Measurements from ENCODE around the gene NEFH.
"Not testable (repeated sequence)": the region's sequence is repeated elsewhere in the genome, so short reads cannot be mapped to it uniquely, and the experiment has no call there.

Gene NEFH

DNA sequence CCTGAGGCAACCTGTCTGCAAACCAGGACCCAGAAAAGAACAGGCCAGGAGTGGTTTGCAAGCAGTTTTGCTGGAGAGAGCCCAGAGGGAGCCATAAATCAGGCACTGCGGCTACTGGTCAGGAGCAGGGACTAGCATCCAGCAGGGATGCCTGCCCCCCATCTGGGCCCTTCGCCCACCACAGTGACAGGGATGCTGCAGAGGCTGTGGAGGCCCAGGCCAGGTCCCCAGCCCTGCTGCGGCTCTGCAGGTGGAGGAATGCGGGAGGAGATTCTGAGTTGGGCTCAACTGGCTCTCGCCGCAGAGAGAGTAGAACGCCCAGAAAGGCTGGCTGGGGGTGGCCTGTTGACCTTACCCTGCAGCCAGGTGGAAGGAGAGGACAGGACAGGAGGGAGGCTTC lies 16.4 kb upstream of the NEFH start:
- no peak for DNase-seq

DNA sequence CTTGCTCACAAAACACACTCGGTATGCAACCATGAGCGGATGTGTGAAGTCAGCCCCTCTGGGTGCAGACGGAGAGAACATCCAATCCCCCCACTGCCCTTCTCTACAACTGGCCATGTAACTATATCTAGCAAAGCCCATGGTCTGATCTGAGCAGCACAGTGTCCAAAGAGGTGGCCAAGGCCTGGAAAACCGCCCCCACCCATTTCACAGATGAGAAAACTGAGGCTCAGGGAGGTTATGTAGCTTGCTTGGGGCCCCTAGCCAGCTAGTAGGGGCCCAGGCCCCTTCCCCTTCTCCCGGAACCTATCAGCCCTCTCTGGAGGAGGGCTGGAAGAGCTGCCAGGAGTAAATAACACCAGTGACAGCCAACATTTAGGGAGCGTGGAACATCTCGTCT lies 15.4 kb upstream of the NEFH start:
- no peak for DNase-seq

DNA sequence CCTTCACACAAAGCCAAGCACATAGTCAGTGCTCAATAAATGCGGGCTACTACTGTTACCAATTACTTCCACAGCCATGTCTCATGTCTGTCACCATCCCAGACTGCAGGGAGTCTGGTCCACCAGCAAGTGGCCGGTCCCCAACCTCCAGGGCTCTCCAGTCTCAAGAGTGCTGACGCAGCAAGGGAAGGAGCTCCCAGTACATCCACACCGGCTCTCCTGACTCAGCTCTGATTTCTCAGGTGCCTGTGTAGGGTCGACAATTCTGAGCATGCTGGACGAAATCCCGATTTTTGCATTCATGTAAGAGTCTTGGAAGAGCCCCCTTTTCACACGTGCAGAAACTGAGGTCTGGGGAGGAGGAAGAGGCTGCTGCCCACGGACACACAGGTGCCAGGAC lies 10.3 kb upstream of the NEFH start:
- DNase-seq = no peak

DNA sequence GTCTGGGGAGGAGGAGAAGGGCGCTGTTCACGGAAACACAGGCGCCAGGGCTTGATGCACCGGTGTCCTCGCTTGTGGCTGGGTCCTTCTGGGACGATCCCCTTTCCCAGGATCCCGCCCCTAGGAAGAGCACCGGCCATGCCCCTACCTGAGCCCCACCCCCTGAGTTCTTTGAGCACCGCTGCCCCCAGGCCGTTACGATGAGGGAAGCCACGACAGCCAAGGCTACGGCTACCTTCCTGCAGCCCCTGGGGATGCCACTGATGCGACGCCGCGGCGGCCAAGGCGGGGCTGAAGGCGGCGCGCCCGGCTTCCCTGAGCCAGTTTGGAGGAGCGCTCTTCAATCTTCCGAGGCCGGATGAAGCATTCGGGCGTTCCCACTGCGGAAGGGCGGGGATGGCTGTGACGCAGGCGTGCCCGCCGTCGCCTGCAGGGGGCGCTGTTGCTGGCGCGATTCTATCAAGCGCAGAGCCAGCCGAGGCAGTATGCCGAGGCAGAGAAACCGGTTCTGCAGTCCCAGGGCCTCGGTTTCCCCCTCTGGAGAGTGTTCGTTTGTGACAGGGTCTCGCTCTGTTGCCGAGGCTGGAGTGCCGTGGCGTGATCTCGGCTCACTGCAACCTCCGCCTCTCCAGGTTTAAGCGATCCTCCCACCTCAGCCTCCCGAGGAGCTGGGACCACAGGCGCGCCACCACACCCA lies 9.7 kb upstream of the NEFH start:
- peak; percentile 56 to 63 for DNase-seq

DNA sequence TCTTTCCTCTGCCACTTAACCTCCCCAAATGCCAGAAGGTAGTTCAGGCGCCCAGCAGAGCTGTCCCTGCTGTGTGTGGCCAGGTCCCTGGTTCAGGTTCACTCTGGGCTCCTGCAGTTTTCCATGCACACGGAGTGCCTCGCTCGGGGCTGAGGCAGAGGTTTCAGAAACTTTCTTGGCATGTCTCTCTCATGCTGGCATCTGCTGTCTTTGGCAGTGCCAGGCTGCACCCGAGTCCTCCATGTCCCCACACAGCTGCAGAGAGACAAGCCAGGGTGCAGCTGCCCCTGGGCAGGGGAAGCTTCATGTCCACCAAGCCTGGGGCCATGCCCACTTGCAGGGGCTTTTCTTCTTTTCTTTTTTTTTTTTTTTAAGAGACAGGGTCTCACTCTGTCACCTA lies 7.0 kb upstream of the NEFH start:
- no peak for DNase-seq

DNA sequence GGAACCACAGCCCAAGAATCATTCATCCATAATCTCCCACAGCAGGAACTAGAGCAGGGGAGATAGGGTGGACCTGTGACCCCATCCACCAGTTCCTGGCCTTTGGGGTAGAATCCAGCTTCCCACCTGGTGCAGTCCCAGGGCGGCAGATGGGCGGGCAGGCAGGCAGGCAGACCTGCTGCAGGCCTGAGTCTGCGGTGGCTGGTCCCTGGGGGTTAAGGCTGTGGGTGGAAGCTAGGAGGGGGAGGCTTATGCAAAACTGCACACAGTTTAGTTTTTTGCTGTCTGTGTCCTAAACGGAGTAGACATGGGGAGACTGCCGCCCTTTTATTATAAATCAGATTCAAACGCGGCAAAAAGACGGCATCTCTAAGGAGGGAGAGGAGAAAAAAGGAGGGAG lies 4.5 kb upstream of the NEFH start:
- no peak for DNase-seq

DNA sequence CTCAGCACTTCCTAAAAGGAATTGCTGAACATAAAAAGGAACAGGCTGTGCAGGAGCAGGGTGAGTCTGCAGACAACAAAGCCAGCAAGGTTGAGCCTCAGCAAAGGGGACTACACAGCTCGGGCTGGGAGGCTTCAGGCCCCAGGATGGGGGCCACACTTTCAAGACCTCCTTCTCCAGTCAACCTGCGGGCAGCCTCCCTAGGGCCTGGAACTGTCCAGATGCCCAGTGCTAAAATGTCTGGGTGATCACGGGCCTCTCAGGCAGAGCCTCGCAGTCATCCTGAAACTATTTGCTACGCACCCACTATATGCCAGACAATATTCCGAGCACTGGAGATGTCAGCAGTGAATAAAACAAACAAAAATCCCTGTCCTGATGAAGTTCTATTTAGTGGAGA lies 3.9 kb upstream of the NEFH start:
- DNase-seq = no peak

DNA sequence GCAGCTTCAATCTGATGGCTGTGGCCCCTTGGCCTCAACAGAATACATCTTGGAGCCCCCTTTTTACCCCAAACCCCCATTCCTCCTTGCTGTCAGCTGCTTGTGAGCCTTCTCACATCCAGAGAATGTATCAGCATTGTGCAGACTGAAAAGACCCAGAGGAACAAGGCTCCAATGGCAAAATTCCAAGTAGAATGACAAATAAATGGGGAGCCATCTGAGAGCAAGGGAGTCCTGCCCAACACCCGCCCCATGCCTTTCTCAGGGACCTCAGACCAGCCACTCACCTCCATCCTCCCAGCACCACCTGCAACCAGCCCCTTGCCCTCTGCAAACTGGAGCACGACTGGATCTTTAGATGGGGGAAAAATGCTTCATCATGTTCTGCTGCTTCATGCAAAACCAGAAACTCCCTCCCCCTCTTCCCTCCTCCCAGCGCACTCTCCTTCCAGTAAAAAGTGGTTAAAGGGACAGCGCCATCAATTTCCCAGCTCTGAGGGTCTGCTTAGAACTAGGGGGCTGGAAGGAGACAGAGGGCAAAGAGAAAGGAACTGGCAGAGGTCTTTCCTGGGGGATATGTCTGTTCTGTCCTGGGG lies 2.2 kb upstream of the NEFH start:
- no peak for DNase-seq

DNA sequence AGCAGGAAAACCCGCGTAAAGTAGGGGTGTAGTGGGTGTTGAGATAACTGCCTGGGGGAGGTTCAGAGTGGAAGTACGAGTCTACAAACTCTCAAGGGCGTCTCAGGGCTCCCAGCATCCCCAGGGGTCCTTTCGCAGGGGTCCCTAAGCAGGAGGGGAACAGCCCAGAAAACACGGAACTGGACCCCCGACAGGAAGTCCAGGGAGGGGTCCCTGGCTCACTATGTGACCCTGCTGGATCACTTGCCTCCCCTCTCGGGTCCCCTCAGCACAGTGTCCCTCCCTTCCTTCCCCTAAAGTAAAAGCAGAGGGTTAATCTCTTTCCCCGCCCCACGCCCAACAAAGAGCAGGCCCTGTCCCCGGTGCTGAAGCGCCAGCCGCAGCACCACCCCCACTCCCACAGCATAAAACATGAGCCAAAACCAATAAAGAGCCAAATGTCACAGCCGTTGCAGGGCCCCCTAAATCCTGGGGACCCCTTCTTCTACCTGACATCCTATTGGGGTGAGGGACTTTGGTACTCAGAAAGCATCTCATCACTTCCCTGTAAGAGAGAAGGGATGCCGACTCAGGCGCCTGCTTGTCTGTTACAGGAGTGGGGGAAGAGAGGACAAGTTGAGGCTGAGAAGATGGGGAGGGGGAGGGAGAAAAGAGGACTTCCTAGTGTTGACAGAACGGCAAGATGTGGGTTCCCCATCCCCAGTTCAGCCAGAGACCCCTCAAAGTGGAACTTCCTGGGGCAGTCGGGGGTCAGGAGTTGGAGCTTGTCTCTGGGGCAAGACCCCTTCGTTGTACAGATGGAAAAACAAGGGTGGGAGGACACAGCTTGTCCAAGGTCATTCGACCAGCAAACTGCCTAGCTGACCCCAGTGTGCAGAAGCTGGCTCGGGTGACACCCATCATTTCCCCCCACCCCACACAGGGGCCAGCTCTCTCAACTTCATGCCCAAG lies 1.4 kb upstream of the NEFH start:
- DNase-seq = no peak

DNA sequence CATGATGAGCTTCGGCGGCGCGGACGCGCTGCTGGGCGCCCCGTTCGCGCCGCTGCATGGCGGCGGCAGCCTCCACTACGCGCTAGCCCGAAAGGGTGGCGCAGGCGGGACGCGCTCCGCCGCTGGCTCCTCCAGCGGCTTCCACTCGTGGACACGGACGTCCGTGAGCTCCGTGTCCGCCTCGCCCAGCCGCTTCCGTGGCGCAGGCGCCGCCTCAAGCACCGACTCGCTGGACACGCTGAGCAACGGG lies 169 bp downstream of the NEFH start:
- DNase-seq = no peak

DNA sequence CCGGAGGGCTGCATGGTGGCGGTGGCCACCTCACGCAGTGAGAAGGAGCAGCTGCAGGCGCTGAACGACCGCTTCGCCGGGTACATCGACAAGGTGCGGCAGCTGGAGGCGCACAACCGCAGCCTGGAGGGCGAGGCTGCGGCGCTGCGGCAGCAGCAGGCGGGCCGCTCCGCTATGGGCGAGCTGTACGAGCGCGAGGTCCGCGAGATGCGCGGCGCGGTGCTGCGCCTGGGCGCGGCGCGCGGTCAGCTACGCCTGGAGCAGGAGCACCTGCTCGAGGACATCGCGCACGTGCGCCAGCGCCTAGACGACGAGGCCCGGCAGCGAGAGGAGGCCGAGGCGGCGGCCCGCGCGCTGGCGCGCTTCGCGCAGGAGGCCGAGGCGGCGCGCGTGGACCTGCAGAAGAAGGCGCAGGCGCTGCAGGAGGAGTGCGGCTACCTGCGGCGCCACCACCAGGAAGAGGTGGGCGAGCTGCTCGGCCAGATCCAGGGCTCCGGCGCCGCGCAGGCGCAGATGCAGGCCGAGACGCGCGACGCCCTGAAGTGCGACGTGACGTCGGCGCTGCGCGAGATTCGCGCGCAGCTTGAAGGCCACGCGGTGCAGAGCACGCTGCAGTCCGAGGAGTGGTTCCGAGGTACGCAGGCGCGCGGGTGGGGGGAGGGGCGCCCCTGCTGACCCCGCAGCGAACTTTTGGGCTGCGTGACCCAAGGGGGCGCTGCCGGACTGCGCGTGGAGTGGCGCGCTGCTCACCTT lies 670 bp downstream of the NEFH start:
- no peak for DNase-seq

DNA sequence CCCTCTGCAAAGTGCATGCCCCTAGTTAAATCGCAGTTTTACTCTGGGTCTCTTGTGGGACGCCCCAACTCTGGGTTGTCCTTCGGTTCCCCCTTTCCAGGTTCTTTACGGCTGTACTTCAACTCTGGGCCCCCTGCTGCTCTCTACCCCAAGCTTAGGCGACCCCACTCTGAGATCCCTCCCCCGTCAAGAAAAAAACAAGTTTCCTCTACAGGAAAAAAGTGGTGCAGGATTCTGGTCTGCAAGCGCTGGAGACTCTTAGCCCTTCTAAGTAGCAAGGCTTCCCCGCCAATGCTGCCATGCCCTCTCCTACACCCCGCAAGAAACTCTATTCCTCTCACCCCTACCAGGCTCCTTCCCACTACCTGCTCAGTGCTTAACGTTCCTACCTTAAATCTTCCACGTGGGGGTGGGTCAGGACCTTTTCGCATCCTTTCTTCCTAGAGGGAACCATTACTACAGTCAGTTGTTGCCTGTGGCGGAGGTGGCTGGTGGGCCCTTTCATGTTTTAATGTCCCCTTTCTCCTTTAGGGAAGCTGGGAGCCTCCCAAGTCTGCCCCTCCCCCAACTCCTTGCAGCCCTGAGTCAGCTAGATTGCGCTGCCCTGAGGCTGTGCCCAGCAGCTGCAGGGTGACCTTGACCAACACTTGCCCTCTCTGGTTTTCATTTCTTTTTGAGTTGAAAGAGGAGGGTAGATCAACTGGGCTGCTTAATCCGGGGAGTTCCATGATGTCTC lies 1.4 kb downstream of the NEFH start:
- no peak for DNase-seq

DNA sequence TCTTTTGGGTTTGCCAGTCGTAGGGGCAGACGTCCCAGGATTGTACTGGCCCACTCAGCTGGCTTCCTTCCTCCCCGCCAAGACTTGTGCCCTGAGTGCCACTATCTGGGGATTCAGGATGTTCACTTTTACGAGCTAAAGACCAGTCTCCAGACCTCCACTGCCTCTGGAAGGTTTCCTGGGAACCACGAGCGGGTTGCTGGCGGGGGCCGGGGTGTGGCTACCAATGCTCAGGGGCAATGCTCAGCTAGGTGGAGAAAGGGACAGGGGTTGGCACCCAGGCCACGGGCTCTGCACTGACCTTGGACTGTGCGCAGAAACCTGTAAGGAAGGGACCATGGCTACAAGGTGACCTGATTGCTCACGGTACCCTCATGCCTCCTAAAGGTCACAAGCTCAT lies 2.2 kb downstream of the NEFH start:
- no peak for DNase-seq

DNA sequence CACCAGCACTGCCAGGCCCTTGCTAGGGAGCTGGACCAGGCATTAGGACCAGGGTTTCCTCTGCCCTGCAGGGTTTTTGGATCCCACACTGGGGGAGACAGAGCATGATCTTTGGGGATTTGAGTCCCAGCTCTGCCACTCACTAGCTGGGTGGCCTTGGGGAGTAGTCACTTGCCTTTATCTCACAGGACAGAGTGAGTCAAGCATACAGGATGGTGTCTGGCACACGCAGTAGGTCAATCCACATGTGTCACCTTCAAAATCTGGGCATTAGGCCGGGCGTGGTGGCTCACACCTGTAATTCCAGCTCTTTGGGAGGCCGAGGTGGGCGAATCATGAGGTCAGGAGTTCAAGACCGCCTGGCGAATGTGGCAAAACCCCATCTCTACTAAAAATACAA lies 2.7 kb downstream of the NEFH start:
- no peak for DNase-seq

DNA sequence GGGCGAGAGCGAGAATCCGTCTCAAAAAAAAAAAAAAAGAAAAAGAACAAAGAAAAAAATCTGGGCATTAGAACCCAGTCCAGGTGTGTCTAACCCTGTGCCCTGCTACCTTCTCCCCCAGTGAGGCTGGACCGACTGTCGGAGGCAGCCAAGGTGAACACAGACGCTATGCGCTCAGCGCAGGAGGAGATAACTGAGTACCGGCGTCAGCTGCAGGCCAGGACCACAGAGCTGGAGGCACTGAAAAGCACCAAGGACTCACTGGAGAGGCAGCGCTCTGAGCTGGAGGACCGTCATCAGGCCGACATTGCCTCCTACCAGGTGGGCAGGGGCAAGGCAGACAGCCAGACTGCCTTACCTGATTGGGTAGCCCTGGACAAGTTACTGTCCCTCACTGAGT lies 3.2 kb downstream of the NEFH start:
- no peak for DNase-seq

DNA sequence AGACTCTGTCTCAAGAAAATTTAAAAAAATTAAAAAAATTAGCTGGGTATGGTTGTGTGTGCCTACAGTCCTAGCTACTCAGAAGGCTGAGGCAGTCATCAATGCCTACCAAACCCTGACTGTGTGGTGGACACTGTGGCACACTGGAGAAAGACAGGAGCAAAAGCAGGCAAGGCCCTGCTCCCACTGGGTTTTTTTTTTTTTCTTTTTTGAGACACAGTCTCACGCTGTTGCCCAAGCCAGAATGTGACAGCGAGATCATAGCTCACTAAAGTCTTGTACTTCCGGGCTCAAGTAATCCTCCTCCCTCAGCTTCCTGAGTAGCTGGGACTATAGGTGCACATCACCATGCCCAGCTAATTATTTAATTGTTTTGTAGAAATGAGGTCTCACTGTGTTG lies 4.6 kb downstream of the NEFH start:
- no peak for DNase-seq

DNA sequence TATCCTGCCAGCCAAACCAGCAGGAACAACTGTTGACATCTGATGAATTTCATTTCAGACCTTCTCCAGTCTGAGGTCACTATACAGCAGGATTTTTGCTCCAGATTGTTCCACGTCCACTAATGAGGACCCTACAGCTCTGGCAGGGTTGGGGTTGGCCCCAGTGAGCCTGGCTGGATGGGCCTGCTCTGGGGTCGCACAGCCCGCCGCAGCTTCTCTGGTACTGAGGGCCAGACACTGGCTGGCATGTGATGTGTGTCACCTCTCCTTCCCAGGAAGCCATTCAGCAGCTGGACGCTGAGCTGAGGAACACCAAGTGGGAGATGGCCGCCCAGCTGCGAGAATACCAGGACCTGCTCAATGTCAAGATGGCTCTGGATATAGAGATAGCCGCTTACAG lies 5.4 kb downstream of the NEFH start:
- no peak for DNase-seq

DNA sequence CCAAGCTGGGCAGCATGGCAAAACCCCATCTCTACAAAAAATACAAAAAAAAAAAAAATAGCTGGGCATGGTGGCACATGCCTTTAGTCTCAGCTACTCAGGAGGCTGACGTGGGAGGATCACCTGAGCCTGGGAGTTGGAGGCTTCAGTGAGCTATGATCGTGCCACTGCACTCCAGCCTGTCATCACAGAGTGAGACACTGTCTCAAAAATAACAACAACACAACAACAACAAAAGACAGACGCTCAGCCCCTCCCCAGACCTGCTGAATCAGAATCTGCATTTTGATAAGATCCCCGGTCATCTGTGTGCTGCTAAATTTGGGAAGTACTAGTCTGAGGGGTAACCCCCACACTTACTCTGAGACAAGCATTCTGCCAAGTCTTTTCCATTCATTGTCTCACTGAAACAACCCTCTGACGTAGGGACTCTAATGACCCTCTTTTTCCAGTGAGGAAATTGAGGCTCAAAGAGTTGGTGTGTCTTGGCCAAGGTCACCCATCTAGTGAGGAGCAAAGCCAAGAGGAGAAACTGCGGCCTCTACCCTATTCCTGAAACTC lies 7.5 kb downstream of the NEFH start:
- no peak for DNase-seq

DNA sequence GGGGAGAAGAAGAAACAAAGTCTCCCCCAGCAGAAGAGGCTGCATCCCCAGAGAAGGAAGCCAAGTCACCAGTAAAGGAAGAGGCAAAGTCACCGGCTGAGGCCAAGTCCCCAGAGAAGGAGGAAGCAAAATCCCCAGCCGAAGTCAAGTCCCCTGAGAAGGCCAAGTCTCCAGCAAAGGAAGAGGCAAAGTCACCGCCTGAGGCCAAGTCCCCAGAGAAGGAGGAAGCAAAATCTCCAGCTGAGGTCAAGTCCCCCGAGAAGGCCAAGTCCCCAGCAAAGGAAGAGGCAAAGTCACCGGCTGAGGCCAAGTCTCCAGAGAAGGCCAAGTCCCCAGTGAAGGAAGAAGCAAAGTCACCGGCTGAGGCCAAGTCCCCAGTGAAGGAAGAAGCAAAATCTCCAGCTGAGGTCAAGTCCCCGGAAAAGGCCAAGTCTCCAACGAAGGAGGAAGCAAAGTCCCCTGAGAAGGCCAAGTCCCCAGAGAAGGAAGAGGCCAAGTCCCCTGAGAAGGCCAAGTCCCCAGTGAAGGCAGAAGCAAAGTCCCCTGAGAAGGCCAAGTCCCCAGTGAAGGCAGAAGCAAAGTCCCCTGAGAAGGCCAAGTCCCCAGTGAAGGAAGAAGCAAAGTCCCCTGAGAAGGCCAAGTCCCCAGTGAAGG lies 9.2 kb downstream of the NEFH start:
- not testable (repeated sequence) for DNase-seq

DNA sequence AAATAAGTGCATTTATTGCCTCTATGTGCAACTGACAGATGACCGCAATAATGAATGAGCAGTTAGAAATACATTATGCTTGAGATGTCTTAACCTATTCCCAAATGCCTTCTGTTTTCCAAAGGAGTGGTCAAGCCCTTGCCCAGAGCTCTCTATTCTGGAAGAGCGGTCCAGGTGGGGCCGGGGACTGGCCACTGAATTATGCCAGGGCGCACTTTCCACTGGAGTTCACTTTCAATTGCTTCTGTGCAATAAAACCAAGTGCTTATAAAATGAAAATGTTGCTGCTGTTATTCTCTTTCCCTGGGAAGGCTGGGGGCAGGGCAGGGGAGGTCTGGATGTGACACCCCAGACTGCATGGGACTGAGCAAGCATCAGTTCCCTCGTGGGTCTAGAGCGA lies 11.0 kb downstream of the NEFH start:
- no peak for DNase-seq

DNA sequence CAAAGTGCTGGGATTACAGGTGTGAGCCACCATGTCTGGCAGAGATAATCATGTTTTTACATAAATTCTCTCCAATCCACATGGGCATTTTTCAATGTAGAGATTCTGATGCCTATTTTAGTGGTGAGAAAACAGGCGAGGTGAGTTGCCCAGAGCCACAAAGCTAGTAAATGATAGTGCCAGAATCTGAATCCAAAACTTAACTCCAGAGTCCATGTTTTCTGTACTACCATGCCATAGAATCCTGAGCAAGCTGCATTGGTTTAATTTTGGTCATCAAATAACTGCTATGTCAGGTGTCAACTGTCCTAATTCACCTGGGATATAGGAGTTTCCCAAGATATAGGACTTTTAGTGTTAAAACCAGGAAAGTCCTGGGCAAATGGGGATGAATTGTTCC lies 13.6 kb downstream of the NEFH start:
- no peak for DNase-seq

DNA sequence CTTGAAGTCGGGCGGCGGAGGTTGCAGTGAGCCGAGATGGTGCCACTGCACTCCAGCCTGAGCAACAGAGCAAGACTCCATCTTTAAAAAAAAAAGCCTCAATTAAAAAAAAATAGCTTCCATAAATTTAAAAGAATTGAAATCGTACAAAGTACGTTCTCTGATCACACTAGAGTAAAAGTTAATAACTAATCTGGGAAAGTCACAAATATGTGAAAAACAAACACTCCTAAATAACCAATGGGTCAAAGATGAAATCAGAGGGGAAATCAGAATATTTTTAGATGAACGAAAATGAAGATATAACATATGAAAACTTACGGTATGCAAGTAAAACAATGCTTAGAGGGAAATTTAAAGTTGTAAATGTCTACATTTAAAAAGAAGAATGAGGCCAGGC lies 19.8 kb downstream of the NEFH start:
- DNase-seq = no peak
